HepG2 (cell line): ENCODE measurements around the gene ARMH3. TPM values are rescaled to one million over a fixed set of nuclear protein-coding genes. Genes with fewer than 3 reads are reported as not detected.

Experiments
- KIAA2018 ChIP-seq: sonication (generic); formaldehyde crosslinking; IDR thresholded peaks from 2 replicates; pipeline ENCODE4 v1.5.0; 2020; ENCODE audit warnings: mild to moderate bottlenecking, missing genetic modification reagents, borderline replicate concordance
- SNAI1 ChIP-seq: sonication (generic); formaldehyde crosslinking; IDR thresholded peaks from 2 replicates; pipeline ENCODE4 v1.5.0; 2020; ENCODE audit warnings: mild to moderate bottlenecking, missing genetic modification reagents, borderline replicate concordance
- ZBTB37 ChIP-seq: sonication (generic); formaldehyde crosslinking; IDR thresholded peaks from 2 replicates; pipeline ENCODE4 v1.4.0; 2020; ENCODE audit warnings: mild to moderate bottlenecking, missing genetic modification reagents
- ZNF629 ChIP-seq: sonication (generic); formaldehyde crosslinking; conservative IDR thresholded peaks from 2 replicates; pipeline ENCODE4 v1.5.0; 2020; ENCODE audit warnings: missing genetic modification reagents
- ZSCAN22 ChIP-seq: sonication (generic); formaldehyde crosslinking; IDR thresholded peaks from 2 replicates; pipeline ENCODE4 v1.4.0; 2020; ENCODE audit warnings: mild to moderate bottlenecking, missing genetic modification reagents
- polyA plus RNA-seq, 8 experiments: library from polyadenylated mRNA; depleted of rRNA in 3 of 8; stranded (reverse) in 7 of 8; unstranded in 1 of 8; fragments of >200 nt; fragmentation: Illumina TruSeq in 4 of 8; extraction: Trizol in 4 of 8; gene quantifications; 2 replicates each; pipeline versions ENCODE4 v1.2.1 to v1.2.3, GENCODE V29; 2011 to 2016; ENCODE audit warnings: low read depth in 4 of 8, missing spikeins in 1 of 8, mixed read lengths in 1 of 8; ENCODE audit not compliant: insufficient read depth in 1 of 8
- total RNA-seq, 5 experiments: library from RNA; depleted of rRNA; stranded (reverse); fragments of >200 nt; fragmentation: Illumina TruSeq; extraction: Trizol; gene quantifications; 2 replicates each; pipeline ENCODE4 v1.2.3, GENCODE V29; 2016; ENCODE audit warnings: low read depth in 1 of 5

The ARMH3 gene
- total and polyA plus RNA-seq, 2 of the 13 experiments (the other 11 are each of a cell fraction or from before 2014, with no cell fraction given) = 8.4 to 16.9 TPM

GRCh38 chr10:102010961-102011360, 45.0 kb downstream of the ARMH3 start (continued):
- TF ChIP-seq KIAA2018 (CRISPR knock-in tag) (no peak), SNAI1 (CRISPR knock-in tag) (no peak), ZSCAN22 (CRISPR knock-in tag) (no peak), ZBTB37 (no peak), ZNF629 (no peak)
